GM12892 (cell line): ENCODE data around the gene MCUR1.

Experiments
- DNase-seq: peaks from one replicate; pipeline ENCODE4 v3.0.0; 2011; ENCODE audit not compliant: insufficient read length
- FAIRE-seq: peaks from 2 replicates; lab custom pipeline; 2011; peaks lifted over from hg19 to GRCh38; lab: Jason Lieb, UNC
- POLR2A ChIP-seq: IDR thresholded peaks from 2 replicates; pipeline ENCODE4 v1.6.1; 2011; ENCODE audit warnings: low read depth, low read length, control low read depth
- POLR2AphosphoS5 ChIP-seq: IDR thresholded peaks from 2 replicates; pipeline ENCODE4 v1.6.1; 2011; ENCODE audit warnings: low read depth, low read length, control low read depth
- TAF1 ChIP-seq: IDR thresholded peaks from 2 replicates; pipeline ENCODE4 v1.6.1; 2011; ENCODE audit warnings: low read depth, mild to moderate bottlenecking, control low read depth, low read length, borderline replicate concordance

Gene MCUR1

DNA sequence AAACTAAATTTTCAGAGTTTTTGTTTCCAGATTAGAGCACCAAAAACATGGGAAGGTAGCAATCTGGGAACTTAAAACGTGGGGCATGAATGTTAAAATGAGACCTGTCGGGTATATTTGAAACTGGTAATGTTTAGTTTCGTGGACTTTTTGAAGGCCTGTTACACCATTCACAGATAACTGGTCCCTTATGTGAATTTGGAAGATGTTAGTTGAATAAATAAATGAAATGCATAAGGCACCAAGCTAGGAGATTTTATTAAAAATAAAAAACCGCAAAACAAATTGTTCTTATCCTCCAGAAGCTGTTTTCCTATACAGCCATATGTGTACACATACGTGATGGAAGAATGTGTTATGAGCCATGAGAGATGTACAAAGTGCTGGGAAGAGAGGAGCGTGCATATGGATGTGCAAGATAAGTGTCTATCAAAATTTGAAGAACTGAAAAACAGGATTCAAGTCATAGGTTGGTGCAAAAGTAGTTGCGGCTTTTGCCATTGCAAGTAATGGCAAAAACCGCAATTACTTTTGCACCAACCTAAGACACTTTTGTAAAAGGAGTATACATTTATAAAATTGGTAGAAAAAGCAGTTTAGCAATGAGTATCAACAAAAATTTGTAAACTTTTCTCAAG, 700 bp upstream of the MCUR1 start:
- no peak for FAIRE-seq
- no peak for DNase-seq
- TF ChIP-seq POLR2A, result no peak
- TF ChIP-seq POLR2AphosphoS5, result no peak
- TF ChIP-seq TAF1, result no peak

GRCh38 chr6:13813621-13814175, 659 bp downstream of the MCUR1 start:
- no peak for FAIRE-seq
- TF ChIP-seq TAF1 (no peak), POLR2AphosphoS5 (no peak), POLR2A (no peak)
- no peak for DNase-seq

DNA sequence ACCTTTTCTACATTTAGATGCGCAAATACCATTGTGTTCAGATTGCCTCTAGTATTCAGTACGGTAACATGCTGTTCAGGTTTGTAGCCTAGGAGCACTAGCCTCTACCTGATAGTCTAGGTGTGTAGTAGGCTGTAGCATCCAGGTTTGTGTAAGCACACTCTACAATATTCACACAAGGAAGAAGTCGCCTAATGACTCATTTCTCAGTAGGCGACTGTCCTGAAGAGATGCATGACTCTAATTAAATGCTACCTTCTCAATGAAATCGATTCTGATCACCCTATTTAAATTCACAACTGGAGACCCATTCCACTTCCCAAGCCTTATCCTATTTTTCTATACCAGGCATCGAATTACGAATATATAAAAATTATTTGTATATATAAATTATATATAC, 1.3 kb downstream of the MCUR1 start:
- no peak for TF ChIP-seq POLR2AphosphoS5
- TF ChIP-seq TAF1, result no peak
- TF ChIP-seq POLR2A, result no peak
- DNase-seq, result no peak
- peak; percentile 46 for FAIRE-seq

- no peak for FAIRE-seq
- DNase-seq, result no peak
- no peak for TF ChIP-seq POLR2AphosphoS5
- TF ChIP-seq TAF1, result no peak
- TF ChIP-seq POLR2A, result no peak
Observed at GRCh38 chr6:13812359-13812642, 2.1 kb downstream of the MCUR1 start.

GRCh38 chr6:13811627-13812358, 2.6 kb downstream of the MCUR1 start:
- TF ChIP-seq POLR2A (no peak), TAF1 (no peak), POLR2AphosphoS5 (no peak)
- FAIRE-seq, result no peak
- no peak for DNase-seq

GRCh38 chr6:13810688-13811446, 3.5 kb downstream of the MCUR1 start:
- TF ChIP-seq POLR2A (no peak), TAF1 (no peak), POLR2AphosphoS5 (no peak)
- FAIRE-seq (no peak), DNase-seq (no peak)

DNA sequence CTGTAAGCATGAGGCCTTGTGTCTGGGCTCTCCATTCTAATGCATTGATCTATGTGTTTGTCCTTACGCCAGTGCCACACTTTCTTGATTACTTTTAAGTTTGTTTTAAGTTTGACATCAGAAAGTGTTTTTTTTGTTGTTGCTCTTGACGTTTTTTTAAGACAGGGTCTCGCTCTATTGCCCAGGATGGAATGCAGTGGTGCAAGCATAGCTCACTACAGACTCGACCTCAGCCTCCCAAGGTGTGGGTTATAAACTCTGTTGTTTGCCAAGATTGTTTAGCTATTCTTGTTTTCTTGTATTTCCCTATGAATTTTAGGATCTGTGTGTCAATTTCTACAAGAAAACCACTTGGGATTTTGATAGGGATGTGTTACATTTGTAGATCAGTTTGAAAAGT, 5.6 kb downstream of the MCUR1 start:
- no peak for FAIRE-seq
- TF ChIP-seq TAF1, result no peak
- no peak for TF ChIP-seq POLR2AphosphoS5
- TF ChIP-seq POLR2A, result no peak

DNA sequence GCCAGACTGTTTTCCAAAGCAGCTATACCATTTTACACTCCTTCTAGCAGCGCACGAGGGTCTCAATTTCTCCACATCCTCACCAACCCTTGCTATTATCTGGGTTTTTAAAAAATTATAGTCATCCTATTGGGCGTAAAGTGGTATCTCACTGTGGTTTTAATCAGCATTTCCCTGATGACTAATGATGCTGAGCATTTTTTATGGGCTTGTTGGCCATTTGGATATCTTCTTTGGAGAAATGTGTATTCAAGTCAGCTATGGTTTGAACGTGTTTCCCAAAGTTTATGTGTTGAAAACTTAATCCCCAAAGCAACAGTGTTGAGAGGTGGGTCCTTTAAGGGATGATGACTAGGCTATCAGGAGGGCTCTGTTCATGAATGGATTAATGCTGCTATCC, 6.7 kb downstream of the MCUR1 start:
- FAIRE-seq, result no peak
- TF ChIP-seq TAF1 (no peak), POLR2AphosphoS5 (no peak)
- no peak for DNase-seq

More for the DNA sequence above, 5.6 kb downstream of the MCUR1 start:
- no peak for DNase-seq

- no peak for TF ChIP-seq POLR2AphosphoS5
- TF ChIP-seq POLR2A, result no peak
- TF ChIP-seq TAF1, result no peak
- FAIRE-seq, result no peak
- no peak for DNase-seq
Observed at GRCh38 chr6:13803581-13803980, 10.8 kb downstream of the MCUR1 start.

GRCh38 chr6:13800615-13801014, 13.7 kb downstream of the MCUR1 start:
- DNase-seq (no peak), FAIRE-seq (no peak)
- TF ChIP-seq TAF1 (no peak), POLR2AphosphoS5 (no peak), POLR2A (no peak)

DNA sequence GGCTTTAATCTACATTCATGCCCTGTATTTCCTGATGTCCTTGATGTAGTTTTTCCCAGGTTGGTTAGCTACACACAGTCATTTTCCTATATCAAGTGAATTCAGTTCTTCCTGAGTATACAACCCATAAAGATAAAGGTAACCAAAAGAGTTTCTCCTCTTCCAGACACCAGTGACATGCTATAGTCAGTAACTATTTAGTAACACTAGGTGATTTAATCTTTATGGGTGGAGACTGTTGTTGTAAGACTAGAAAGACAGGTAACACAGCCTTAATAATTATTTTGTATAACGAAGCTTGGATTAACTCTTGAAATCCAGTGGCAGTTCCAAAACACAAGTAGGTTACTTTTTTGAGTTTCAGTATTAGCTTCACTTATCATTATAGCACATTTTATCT, 17.6 kb downstream of the MCUR1 start:
- FAIRE-seq (no peak), DNase-seq (no peak)
- TF ChIP-seq POLR2A, result no peak

- peak; percentile 29 for DNase-seq
- peak; percentile 90 for FAIRE-seq
- TF ChIP-seq POLR2AphosphoS5 (no peak), TAF1 (no peak), POLR2A (no peak)
Observed at GRCh38 chr6:13795041-13795750, 19.2 kb downstream of the MCUR1 start.

GRCh38 chr6:13794184-13794583, 20.2 kb downstream of the MCUR1 start:
- FAIRE-seq, result peak; percentile 63
- TF ChIP-seq TAF1 (no peak), POLR2AphosphoS5 (no peak), POLR2A (no peak)
- no peak for DNase-seq
